ENCODE data around the gene TRMT13.

The TRMT13 gene

DNA sequence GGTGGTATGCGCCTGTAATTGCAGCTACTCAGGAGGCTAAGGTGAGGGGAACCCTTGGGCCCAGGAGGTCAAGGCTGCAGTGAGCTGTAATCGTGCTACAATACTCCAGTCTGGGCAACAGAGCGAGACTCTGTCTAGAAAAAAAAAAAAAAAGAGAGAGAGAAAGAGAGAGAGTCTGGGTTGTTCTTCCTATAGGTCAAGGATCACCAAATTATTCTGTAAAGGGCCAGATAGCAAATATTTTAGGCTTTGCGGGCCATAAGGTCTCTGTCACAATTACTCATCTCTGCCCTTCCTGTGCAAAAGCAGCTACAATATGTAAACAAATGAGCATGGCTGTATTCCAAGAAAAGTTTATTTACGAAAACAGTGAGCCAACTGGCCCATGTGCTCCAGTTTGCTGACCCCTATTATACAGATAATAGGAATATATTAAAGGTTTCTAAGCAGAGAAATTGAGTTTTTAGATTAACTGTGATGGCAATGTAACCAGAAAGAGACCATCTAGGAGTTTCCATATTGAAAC, 2.3 kb upstream of the TRMT13 start:
- Histone ChIP-seq H3K9me3 (ENCODE audit: severe bottlenecking) (no peaks in the 10 kb centered on the region), H3K4me3 (ENCODE audit: low read depth, low read length) (no peak overlapping the region), H3K27me3 (ENCODE audit: insufficient read depth, low read depth, severe bottlenecking) (no peaks in the 10 kb centered on the region), H3K27ac (no peak overlapping the region), H3K36me3 (peaks cover 3% of the 10 kb centered on the region)
- TF ChIP-seq, protein P1, sequence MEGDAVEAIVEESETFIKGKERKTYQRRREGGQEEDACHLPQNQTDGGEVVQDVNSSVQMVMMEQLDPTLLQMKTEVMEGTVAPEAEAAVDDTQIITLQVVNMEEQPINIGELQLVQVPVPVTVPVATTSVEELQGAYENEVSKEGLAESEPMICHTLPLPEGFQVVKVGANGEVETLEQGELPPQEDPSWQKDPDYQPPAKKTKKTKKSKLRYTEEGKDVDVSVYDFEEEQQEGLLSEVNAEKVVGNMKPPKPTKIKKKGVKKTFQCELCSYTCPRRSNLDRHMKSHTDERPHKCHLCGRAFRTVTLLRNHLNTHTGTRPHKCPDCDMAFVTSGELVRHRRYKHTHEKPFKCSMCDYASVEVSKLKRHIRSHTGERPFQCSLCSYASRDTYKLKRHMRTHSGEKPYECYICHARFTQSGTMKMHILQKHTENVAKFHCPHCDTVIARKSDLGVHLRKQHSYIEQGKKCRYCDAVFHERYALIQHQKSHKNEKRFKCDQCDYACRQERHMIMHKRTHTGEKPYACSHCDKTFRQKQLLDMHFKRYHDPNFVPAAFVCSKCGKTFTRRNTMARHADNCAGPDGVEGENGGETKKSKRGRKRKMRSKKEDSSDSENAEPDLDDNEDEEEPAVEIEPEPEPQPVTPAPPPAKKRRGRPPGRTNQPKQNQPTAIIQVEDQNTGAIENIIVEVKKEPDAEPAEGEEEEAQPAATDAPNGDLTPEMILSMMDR (IDR thresholded peaks at IDR 0.05; ENCODE audit: low read depth, low read length): no peak
- DNase-seq: no peak

DNA sequence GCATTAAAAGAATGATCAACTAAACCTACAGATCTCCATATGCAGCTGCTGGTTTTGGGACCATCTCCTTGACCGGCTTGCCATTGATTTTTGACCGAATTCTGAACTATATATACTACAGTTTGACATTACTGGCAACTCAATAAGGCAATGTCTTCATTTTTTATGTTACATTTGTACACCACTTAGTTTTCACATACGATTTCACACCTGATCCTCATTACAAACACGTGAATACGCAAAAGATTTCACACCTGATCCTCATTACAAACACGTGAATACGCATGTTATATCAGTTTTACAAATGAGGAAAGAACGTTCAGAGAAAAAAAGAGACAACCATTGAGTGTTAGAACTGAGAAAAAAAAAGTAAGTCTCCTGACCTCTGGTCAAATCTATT, 1.3 kb upstream of the TRMT13 start:
- H3K9me3 ChIP-seq (ENCODE audit: severe bottlenecking): no peaks in the 10 kb centered on the region
- TF ChIP-seq, protein P1 (IDR thresholded peaks at IDR 0.05; ENCODE audit: low read depth, low read length): no peak
- no peak overlapping the region for H3K27ac ChIP-seq
- H3K36me3 ChIP-seq: peaks cover 3% of the 10 kb centered on the region
- H3K27me3 ChIP-seq (ENCODE audit: insufficient read depth, low read depth, severe bottlenecking): no peaks in the 10 kb centered on the region
- H3K4me3 ChIP-seq (ENCODE audit: low read depth, low read length): peak overlapping the region; percentile 100
- DNase-seq: no peak

DNA sequence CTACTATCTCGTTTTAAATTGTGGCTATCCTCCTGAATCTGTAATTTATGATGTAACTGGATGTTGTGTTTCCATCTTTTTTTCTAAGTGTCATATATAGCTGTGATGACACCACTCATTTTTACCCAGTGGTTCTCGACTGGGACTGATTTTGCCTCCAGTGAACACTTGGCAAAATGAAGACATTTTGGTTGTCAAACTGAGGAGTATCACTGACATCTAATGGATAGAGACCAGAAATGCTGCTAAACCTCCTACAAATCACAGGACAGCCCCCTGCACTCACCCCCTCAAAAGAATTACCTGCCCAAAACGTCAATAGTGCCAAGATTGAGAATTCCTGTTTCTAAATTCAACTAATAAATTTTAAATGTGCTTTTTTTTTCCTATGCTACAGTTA, 1.9 kb downstream of the TRMT13 start:
- no peak overlapping the region for H3K4me3 ChIP-seq (ENCODE audit: low read depth, low read length)
- no peak overlapping the region for H3K27ac ChIP-seq
- TF ChIP-seq, protein P1 (IDR thresholded peaks at IDR 0.05; ENCODE audit: low read depth, low read length): no peak
- no peaks in the 10 kb centered on the region for H3K9me3 ChIP-seq (ENCODE audit: severe bottlenecking)
- H3K27me3 ChIP-seq (ENCODE audit: insufficient read depth, low read depth, severe bottlenecking): no peaks in the 10 kb centered on the region
- no peak for DNase-seq
- peaks cover 32% of the 10 kb centered on the region for H3K36me3 ChIP-seq

DNA sequence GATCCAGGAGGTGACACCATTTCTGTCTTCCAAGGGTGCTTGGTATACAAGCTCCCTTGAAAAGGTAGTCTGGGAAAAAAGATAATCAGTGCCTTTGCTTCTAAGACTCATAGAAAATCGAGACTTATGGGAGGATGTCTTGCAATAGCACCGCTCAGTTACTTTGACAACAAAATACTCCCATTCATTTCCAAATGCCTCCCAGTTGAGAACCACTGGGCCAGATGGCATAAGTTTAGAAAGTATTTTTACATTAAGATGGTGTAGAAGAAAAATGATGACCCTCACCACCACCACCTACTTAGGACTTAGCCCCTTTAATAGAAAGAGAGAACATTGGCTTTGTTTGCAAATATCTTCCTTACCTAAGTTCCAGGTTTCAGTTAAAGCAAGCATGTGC, 4.6 kb downstream of the TRMT13 start:
- no peak overlapping the region for H3K4me3 ChIP-seq (ENCODE audit: low read depth, low read length)
- H3K27me3 ChIP-seq (ENCODE audit: insufficient read depth, low read depth, severe bottlenecking): no peaks in the 10 kb centered on the region
- H3K27ac ChIP-seq: no peak overlapping the region
- H3K9me3 ChIP-seq (ENCODE audit: severe bottlenecking): no peaks in the 10 kb centered on the region
- H3K36me3 ChIP-seq: peaks cover 51% of the 10 kb centered on the region
- no peak for DNase-seq
- TF ChIP-seq, protein P1 (IDR thresholded peaks at IDR 0.05; ENCODE audit: low read depth, low read length): no peak

DNA sequence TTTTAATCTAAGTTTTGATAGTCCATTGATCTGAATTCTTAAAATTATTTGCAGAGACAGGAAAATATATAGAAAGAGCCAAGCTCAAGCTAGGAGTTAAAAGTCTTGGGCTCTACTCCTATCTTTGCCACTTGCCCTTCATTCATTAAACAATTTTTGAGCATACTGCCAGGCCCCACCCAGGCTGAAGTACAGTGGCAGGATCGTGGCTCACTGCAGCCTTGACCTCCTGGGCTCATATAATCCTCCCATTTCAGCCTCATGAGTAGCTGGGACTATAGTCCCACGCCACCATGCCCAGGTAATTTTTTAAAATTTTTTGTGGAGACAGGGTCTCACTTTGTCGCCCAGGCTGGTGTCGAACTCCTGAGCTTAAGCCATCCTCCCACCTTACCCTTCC, 8.2 kb downstream of the TRMT13 start:
- no peak for DNase-seq
- no peaks in the 10 kb centered on the region for H3K9me3 ChIP-seq (ENCODE audit: severe bottlenecking)
- no peak overlapping the region for H3K4me3 ChIP-seq (ENCODE audit: low read depth, low read length)
- H3K27ac ChIP-seq: no peak overlapping the region
- H3K27me3 ChIP-seq (ENCODE audit: insufficient read depth, low read depth, severe bottlenecking): no peaks in the 10 kb centered on the region
- TF ChIP-seq, protein P1 (IDR thresholded peaks at IDR 0.05; ENCODE audit: low read depth, low read length): no peak
- H3K36me3 ChIP-seq: peaks cover 75% of the 10 kb centered on the region

DNA sequence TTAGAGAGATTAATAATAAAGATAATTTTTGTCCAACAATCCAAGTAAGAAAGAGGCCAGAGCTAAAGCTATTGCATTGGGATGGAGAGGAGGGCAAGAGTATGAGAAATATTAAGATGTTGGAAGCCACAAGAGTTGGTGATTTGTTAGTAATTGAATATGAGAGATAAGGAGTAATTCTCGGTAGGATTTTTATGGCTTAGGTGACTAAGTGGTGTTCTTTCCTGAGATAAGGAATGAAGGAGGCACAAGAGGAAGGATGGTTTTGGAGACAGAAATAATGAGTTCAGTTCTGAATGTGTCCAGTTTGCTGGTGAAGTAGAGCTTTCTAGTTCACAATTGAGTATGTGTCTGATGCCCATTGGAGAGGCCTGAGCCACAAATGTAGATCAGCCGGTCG, 9.4 kb downstream of the TRMT13 start:
- Histone ChIP-seq H3K9me3 (ENCODE audit: severe bottlenecking) (no peaks in the 10 kb centered on the region), H3K4me3 (ENCODE audit: low read depth, low read length) (no peak overlapping the region), H3K27me3 (ENCODE audit: insufficient read depth, low read depth, severe bottlenecking) (no peaks in the 10 kb centered on the region), H3K27ac (no peak overlapping the region), H3K36me3 (peaks cover 73% of the 10 kb centered on the region)
- TF ChIP-seq, protein P1 (IDR thresholded peaks at IDR 0.05; ENCODE audit: low read depth, low read length): no peak
- DNase-seq: no peak
